HCEC 1CT (cell line): Measurements from ENCODE around the gene CORO7.
"Not testable (repeated sequence)": the region's sequence is repeated elsewhere in the genome, so short reads cannot be mapped to it uniquely, and the experiment has no call there.

ENCODE experiments used
- DNase-seq: peaks from one replicate; pipeline ENCODE4 v3.0.0-alpha.2; 2017

The CORO7 gene

DNA sequence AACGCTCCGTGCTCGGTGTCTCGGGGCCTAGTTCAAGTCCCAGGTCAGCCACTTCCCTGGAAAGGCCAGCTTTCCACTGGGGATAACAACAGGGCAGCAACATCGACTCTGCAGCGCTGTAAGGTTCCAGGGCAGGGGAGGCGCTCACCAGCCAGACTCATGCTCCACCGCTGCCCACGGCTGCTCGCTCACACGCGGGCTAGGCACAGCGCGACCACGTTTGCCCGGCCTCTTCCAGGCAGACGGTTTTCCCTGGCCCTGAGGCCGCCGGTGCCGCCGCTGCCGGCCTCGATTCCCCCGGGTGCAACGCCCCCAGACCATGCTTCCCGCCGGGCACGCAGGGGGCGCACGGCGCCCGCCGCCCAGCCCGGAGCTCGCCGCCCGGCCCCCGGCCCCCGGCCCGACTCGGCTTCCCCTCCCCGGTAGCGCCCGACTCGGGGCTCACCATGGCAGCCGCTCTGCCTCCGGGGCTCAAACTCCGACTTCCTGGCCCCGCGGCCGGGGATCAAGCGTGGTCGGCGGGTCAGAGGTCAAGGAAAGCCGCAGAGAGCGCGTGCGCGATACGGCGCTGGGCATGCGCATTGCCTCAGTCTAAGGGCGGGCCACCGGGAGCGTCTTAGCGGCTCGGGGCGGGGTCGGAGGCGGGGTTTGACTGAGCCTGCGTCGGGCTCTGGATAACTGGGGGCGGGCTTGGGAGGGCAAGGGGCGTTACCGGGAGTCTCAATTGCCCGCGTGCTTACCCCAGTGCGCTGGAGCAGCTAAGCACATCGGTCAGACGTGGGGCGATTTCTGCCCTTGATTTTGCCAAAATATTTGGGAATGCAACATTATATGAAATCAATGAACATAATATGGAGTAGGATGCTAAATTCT lies 65.4 kb downstream of the CORO7 start, which contains the start of gene PAM16:
Gene PAM16, minus strand, starts transcription at position 535 of the 873 bp plus-strand sequence. Its CDS starts 87 bp downstream, at position 448.
- DNase-seq, result peak; percentile 93

DNA sequence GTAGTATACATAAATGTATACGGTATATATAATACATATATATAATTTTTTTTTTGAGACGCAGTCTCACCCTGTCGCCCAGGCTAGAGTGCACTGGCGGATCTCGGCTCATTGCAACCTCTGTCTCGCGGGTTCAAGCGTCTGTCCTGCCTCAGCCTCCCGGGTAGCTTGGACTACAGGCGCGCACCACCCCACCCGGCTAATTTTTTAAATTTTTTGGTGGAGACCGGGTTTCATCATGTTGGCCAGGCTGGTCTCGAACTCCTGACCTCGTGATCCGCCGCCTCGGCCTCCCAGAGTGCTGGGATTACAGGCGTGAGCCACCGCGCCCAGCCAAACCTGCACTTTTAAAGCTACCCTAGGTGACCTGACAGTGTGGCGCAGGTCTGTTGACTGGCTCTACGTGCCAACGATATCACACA lies 66.0 kb downstream of the CORO7 start:
- no peak for DNase-seq

DNA sequence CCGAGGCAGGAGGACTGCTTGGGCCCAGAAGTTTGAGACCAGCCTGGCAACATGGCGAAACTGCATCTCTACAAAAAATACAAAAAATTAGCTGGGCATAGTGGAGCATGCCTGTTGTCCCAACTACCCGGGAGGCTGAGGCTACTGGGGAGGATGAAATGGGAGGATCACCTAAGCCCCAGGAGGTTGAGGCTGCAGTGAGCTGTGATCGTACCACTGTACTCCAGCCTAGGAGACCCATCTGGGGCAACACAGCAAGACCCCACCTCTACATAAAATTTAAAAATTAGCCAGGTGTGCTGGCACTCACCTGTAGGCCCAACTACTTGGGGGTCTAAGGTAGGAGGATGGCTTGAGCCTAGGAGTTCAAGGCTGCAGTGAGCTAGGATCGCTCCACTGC lies 67.1 kb downstream of the CORO7 start:
- no peak for DNase-seq

DNA sequence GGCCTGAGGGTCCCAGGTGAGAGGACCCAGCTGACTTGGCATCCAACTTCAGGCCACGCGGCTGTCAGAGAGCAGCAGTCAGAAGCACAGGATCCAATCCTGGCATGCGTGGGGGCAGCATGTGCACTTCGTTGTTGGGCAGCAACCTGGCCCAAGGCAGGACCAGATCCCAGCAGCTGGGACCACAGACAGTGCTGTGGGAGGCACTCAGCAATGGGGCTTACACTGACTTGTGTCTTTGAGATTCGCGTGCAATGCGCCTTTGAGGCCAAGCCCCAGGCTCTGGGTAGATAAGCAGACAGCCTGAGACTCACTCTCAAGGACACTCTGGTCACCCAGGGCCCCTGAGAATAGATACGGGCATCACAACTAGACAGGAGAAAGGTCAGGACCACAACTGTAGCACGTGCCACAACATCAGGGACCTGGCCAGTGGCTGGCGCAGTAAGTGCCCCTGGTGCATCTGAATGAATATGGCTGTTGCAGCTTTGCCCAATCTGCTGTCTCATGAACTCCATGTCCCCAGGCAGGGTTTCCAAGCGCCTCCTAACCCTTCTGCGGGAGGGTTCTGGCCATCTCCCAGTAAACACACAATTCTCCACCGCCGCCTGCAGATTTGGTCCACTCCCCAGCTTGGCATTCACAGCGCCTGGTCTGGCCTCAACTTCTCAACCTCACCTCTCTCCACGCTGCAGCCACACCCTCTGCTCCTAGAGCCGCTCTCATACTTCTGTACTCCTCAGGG lies 68.5 kb downstream of the CORO7 start:
- DNase-seq, result no peak

DNA sequence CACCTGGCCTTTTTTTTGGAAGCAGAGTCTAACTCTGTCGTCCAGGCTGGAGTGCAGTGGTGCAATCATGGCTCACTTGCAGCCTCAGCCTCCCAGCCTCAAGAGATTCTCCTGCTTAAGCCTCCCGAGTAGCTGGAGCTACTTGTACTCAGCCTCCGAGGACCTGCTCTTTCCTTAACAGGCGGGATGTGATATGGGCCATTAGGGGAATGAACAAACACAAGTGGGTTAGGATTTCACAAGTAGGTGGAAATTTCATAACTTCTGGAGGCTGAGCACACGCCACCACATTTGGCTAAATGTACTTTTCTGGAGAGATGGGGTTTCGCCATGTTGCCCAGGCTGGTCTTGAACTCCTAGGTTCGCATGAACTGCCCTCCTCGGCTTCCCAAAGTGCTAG lies 69.4 kb downstream of the CORO7 start:
- no peak for DNase-seq

DNA sequence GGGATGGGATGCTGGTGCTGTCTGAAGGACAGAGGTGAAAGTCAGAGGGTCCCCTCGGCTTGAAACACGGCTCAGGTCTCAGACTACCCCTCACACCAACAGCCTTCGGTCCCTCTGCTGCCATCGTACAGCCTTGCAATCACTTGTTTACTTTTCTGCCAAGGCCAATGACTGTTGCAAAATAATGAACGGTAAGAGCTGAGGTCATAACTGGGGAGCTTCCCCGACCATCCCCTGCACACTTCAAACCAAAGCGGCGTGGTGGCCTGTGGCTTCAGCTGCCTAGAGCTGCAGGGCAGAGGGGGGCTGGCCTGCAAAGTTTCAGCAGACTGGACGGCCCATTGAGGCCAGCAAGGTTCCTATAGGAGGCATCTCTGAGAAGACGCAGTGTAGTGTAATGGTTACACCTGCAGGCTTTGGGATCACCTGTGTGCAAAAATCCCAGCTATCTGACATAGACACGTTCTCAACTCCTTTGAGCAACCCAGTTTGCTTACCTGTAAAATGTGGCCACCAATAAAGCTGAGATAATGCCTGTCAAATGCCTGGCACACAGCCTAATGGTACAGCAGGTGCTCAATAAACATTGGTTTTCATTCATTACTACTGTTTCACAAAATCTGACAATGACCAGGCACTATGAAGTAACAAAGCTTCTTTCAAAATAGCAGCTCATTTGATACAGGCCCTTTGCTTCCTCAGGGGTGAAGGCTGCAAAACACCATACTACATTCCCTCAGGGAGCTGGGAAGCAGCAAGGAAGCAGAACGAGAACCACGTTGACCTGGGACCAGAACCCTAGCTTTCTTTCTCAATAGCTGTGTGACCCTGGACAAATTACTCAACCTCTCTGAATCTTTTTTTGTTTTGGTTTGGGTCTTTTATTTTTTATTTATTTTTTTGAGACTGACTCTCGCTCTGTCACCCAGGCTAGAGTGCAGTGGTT lies 70.3 kb downstream of the CORO7 start:
- no peak for DNase-seq

DNA sequence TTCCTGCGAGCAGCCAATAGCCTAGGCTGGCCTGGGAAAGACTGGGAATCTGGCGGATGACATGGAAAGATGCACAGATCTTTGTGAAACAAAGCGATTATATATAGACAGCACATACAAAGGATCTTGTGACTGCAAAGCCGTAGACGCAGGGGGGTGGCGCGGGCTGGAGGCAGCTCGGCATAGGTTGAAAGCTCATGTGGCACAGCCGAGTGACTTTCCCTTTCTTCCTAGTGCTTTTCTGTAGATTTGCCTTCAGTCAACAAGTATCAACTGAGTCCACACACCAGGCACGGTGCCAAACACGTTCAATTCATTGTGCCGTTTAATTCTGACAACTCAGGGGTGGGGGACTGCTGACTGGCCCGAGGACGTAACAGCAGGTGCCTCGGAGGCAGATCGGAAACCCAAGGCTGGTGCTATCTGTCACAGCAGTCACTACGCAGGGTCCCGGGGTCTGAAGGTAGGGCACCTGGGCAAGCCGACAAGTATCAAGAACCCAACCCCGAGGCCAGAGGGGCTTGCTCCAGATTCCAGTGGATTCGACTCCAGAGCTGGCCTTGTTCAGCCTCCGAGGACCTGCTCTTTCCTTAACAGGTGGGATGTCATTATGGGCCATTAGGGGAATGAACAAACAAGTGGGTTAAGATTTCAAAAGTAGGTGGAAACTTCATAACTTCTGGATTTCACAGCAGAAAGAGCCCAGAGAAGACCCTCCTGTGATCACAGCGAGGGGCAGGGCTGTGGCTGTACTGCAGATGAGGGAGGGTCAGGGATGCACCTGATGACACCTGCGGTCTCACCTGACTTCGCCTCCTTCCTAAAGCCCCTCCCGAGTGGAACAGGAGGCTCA lies 71.2 kb downstream of the CORO7 start:
- peak; percentile 11 for DNase-seq

DNA sequence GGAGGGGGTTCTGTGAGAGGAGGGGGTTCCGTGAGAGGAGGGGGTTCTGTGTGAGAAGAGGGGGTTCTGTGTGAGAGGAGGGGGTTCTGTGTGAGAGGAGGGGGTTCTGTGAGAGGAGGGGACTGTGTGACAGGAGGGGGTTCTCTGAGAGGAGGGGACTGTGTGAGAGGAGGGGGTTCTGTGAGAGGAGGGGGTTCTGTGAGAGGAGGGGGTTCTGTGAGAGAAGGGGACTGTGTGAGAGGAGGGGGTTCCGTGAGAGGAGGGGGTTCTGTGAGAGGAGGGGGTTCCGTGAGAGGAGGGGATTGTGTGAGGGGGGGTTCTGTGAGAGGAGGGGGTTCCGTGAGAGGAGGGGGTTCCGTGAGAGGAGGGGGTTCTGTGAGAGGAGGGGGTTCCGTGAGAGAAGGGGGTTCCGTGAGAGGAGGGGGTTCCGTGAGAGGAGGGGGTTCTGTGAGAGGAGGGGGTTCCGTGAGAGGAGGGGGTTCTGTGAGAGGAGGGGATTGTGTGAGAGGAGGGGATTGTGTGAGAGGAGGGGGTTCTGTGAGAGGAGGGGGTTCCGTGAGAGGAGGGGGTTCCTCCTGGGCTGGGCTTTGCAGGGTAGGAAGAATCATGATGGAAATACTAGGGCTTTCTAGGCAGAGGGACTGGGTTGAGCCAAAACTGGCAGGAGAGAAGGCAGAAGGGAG lies 72.0 kb downstream of the CORO7 start:
- not testable (repeated sequence) for DNase-seq

DNA sequence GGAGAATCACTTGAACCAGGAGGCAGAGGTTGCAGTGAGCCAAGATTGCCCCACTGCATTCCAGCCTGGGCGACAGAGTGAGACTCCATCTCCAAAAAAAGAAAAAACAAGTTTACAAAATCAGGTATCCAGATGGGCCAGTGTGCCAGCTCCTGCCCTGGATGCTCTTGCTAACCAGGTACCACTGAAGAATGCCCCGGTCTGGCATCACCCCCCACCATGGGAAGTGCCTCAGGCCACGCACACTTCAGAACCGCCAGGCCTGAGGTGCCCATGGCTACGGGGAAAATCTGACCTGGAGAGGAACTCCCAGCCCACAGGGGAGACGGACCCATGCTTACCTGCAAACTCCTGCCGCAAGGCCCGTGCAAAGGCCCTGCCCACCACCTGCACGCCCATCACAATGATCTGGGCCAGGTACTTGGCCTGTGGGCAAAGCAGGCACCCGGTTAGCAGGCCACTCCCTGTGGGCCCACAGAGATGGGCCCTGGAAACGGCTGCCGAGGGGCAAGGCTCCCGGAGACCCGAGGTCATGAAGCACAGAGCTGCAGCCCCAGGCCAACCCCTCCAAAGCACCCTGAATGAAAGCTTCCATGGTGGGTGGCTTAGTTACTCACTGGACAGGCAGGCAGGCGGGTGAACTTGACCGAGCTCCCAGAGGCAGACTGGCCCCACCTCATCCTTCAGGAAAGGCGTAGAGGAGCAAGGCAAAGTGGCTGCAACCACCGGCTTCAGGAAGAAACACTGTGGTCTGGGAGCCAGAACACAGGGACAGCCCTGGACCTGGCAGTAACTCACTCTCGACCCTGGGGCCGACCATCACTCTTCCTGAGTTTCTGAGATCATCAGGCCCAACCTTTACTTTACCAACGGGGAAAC lies 73.3 kb downstream of the CORO7 start:
- DNase-seq, result no peak

DNA sequence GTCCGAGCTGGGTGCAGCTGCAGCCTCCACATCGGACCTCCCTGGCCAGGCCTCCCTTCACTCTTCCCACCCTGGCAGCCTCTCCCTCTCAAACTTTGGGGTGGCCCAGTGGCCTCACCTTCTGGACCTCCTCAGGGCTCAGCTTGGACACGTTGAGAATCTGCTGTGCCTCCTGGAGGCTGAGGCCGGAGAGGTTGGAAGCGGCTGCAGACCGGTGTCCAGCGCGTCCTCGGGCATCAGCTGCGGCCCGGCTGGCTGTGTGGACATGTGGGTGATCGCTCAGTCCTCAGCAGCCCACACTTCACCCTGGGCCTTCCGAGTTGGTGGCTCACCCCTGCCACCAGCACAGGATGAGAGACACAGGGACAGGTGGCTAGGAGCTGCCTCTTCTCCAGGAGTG lies 75.1 kb downstream of the CORO7 start:
- no peak for DNase-seq

DNA sequence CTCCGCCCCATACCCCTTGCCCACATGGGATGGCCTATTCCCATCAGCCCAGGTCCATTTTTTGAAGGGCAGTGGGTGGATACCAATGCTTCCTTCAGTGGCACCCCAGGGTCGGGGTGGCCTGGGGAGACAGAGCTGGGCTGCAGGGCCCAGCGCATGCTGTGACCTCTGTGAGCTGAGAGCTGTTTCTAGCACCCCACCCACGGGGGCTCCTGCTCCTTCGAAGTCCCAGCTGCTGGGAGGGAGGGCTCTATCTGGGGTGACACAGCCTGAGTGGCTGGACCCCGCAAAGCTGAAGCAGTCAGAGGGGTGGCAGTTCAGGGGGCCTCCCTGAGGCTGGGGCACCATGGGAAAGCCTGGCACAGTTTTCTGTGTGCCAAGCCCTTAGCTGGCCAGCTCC lies 76.0 kb downstream of the CORO7 start:
- DNase-seq, result no peak

DNA sequence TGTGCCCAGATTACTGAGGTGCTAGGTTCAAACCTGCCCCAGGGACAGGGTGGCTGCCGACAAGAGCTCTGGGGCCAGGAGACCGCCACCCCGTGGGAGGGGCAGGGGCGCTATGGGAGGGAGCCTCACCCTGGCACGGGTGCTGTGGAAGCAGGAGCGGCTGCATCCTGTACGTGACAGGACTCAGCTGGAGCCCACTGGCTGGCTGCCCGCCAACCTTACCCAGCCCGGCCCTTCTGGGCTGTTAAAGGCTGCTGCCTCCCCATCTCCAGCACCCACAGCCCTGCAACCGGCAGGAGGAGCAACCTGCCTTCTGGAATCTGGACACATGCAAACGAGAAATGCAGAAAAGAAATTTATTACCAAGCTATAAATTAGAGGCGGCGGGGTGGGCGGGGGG lies 76.5 kb downstream of the CORO7 start:
- DNase-seq, result no peak

DNA sequence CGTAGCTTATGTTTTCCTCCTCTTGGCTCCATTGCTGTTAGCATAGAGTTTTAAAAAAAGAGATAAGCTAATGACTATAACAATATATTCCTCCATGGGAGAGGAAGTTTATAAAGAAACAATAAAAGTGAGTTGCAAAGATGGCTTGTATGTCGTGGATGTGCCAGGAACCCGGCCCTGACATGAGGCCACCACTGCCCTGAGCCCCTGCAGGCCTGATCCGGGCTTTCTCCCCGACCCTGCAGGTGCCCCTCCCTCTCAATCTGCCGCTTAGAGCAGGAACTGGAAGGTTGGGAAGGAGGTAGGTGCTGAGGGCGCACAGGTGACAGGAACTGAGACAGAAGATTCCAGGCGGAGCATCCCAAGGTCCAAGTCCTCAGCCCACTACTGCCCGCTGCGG lies 76.9 kb downstream of the CORO7 start:
- no peak for DNase-seq

DNA sequence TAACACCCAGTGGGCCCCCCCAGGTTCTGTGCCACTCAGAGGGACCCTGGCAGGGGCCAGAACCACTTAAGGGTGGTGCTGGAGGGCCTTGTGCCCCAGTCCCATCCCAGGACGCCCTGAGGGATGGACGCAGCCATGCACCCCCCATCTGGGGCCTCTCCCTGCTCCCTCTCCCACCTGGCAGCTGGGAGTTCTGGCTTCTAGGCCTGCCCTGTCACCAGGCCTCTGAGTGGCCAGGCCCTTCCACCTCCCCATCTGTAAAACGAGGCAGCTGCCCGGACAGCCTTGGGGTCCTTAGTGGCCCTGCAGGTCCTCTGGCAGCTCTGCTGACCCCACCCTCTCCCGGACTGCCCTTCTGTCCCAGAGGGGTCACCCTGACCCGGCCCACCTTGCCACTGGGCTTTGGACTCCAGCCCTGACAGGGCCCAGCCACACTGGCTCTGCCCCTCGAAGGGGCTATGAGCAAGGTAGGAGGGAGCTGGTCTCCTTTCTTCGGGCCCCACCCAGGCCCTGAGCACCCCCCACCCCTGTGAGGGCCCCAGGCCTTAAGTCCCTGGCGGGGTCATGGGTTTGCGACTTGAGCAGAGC lies 77.6 kb downstream of the CORO7 start:
- DNase-seq, result no peak

DNA sequence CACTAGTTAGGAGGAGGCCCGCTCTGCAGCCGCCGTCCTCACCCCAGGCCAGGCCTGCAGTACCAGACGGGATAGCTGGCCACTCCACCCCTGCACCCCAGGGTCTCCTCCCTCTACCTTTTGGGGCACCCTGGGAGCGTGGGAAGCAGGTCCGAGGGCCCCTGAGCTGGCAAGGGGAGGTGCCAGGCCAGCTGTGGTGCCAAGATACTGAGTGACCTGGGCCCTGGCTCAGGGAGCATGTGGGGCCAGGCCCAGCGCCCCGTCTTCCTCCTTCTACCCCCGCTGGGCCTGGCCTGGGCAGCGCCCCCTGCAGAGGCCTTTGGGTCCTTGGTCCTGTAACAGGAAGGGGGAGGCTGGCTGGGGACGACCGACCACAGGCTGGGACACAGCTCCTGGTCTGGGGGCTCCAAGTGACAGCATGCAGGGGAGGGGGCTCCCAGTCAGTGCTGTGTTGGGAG lies 78.2 kb downstream of the CORO7 start:
- no peak for DNase-seq

DNA sequence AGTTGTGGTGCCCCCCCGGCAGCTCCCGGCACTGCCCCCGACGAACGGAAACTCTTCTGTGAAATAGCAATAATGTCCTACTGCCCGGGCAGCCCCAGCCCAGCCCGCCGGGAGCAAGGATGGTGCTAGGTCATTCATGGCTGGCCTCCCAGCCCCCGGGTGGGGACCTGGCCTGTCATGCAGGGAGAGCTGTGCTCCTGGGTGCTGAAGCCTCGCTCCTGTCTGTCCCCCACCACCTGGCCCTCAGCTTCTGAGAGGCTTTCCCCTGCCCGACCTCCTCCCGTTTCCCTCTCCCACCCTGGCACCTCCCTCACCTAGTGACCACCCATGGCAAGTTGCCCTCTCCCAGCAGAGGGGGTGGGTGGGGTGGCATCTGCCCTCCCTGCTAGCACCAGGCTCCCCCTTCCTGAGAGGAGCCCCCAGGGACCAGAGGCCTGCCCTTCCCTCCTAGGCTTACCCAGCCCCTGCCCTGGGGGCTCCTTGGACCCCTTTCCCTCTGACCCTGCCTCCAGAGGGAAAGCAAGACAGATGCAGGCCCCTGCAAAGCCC lies 78.8 kb downstream of the CORO7 start:
- no peak for DNase-seq

DNA sequence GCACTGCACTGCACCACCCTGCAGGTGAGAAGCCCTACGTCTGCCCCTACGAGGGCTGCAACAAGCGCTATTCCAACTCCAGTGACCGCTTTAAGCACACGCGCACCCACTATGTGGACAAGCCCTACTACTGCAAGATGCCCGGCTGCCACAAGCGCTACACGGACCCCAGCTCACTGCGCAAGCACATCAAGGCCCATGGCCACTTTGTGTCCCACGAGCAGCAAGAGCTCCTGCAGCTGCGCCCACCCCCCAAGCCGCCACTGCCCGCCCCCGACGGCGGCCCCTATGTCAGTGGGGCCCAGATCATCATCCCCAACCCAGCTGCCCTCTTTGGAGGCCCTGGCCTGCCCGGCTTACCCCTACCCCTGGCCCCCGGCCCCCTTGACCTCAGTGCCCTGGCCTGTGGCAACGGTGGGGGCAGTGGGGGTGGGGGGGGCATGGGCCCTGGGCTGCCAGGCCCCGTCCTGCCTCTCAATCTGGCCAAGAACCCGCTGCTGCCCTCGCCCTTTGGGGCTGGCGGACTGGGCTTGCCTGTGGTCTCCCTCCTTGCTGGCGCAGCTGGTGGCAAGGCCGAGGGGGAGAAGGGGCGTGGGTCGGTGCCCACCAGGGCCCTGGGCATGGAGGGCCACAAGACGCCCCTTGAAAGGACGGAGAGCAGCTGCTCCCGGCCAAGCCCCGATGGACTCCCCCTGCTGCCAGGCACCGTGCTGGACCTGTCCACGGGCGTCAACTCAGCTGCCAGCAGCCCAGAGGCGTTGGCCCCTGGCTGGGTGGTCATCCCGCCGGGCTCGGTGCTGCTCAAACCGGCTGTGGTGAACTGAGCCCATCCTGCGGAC lies 79.5 kb downstream of the CORO7 start:
- DNase-seq, result no peak

DNA sequence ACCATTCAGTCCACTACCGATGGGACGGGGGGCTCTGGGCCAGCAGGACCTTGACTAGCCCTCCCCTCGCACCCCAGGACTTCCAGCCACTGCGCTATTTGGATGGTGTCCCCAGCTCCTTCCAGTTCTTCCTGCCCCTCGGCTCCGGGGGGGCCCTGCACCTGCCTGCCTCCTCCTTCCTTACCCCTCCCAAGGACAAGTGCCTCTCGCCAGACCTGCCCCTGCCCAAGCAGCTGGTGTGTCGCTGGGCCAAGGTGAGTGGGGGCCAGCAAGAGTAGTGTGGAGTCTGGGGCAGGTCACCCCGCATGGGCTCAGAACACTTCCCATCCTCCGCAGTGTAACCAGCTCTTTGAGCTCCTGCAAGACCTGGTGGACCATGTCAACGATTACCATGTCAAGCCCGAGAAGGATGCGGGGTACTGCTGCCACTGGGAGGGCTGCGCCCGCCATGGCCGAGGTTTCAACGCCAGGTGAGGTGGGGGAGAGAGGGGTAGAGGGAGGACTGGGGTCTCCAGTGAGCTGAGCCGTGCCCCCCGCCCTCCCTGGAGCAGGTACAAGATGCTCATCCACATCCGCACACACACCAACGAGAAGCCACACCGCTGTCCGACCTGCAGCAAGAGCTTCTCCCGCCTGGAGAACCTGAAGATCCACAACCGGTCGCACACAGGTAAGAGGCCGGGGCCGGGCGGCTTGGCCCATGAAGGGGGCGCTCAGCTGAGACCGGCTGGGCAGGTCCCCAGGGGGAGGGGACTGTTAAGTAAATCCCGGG lies 81.5 kb downstream of the CORO7 start:
- DNase-seq, result no peak
